ENCODE data around the gene DNAJC27. TPM values are rescaled to one million over a fixed set of nuclear protein-coding genes. Genes with fewer than 3 reads are reported as not detected.

DNAJC27 gene
- total and polyA plus RNA-seq, 2 of the 13 experiments (the other 11 are each of a cell fraction or from before 2014, with no cell fraction given), result 3.1 to 3.7 TPM

GRCh38 chr2:24918326-24919036 is 53.3 kb downstream of the DNAJC27 start (continued):
- TF ChIP-seq ZNF512 (CRISPR knock-in tag; IDR thresholded peaks at IDR 0.05), result no peak

- TF ChIP-seq NONO (IDR thresholded peaks at IDR 0.05) (no peak), NONO (CRISPR knock-in tag; conservative IDR thresholded peaks at IDR 0.05) (no peak), ZNF256 (CRISPR knock-in tag; conservative IDR thresholded peaks at IDR 0.05) (no peak), ZNF609 (CRISPR knock-in tag; IDR thresholded peaks at IDR 0.05; ENCODE audit: borderline replicate concordance) (no peak), ZSCAN5A (CRISPR knock-in tag; IDR thresholded peaks at IDR 0.05; ENCODE audit: borderline replicate concordance) (no peak), ZBTB2 (CRISPR knock-in tag; IDR thresholded peaks at IDR 0.05; ENCODE audit: low read depth) (no peak)
- Histone ChIP-seq H3K36me3 (replicated peaks in 1 of 2; ENCODE audit: control insufficient read depth in 1 of 2, insufficient read depth in 2 of 2, low read length in 2 of 2) (no peaks in the 10 kb centered on the region), H3K4me1 (ENCODE audit: insufficient read depth, low read length) (peaks cover 13% of the 10 kb centered on the region), H3K4me2 (ENCODE audit: low read depth, low read length) (no peak overlapping the region), H3K4me3 (replicated peaks in 1 of 3; ENCODE audit: insufficient read depth in 1 of 3, low read depth in 2 of 3, low read length in 3 of 3) (no peak overlapping the region), H3K79me2 (ENCODE audit: insufficient read depth, low read length) (no peaks in the 10 kb centered on the region), H3K27ac (ENCODE audit: extremely low read length, insufficient read depth, low read length) (no peak overlapping the region), H4K20me1 (ENCODE audit: insufficient read depth, low read length) (no peaks in the 10 kb centered on the region; the same call in 1 of the 2 replicates), H3K27me3 (ENCODE audit: control insufficient read depth in 1 of 2, insufficient read depth in 2 of 2, low read length in 2 of 2) (peaks cover 24 to 82% of the 10 kb centered on the region in 2 experiments), H2AFZ (ENCODE audit: low read length) (no peak overlapping the region), H3K9me3 (ENCODE audit: low read length) (no peaks in the 10 kb centered on the region), H3K9ac (ENCODE audit: insufficient read depth, low read depth, low read length) (no peak overlapping the region)
- CTCF ChIA-PET (ENCODE audit: low intra/inter-chr PET ratio, low total read pairs), result no interaction called here
- in situ Hi-C loops (cut with HindIII; ENCODE audit: extremely low pct_ligation_motif_present, low pct_unique_long_range_greater_than_20kb) (no loop called here), intact Hi-C loops (cut with micrococcal nuclease; ENCODE audit: unreplicated experiment) (no loop called here)
- FAIRE-seq (no peak), DNase-seq (ENCODE audit: low spot score) (no peak), ATAC-seq (no peak)
- WGBS (ENCODE audit: low lambda C conversion rate), result 40% methylated on average over 12 of the region's 12 CpGs
- POLR2A ChIA-PET, result no interaction called here
- no TSS peak for BruUV-seq (replicated peaks)
These were observed 53.9 kb downstream of the DNAJC27 start for GRCh38 chr2:24917731-24918325.
